Measurements from ENCODE around the gene DOCK4. TPM values are rescaled to one million over a fixed set of nuclear protein-coding genes. Genes with fewer than 3 reads are reported as not detected.

The DOCK4 gene
- total and polyA plus RNA-seq, 4 donors: 7.2 to 48.9 (median 12.8) TPM

GRCh38 chr7:111894518-111894917 is 311.7 kb downstream of the DOCK4 start:
- Histone ChIP-seq H3K4me3 (ENCODE audit: low read depth in 1 of 3, low read length in 3 of 3) (no peak overlapping the region), H3K27ac (ENCODE audit: low read depth in 1 of 2, low read length in 2 of 2) (no peak overlapping the region), H3K36me3 (ENCODE audit: control insufficient read depth in 4 of 4, insufficient read depth in 3 of 4, low read depth in 1 of 4, low read length in 3 of 4) (peaks cover 0 to 18% (median 10%) of the 10 kb centered on the region in 4 donors), H3K4me1 (ENCODE audit: control insufficient read depth in 4 of 4, insufficient read depth in 4 of 4, low read length in 3 of 4) (no peaks in the 10 kb centered on the region), H3K9me3 (ENCODE audit: control insufficient read depth in 4 of 4, low read length in 3 of 4) (no peaks in the 10 kb centered on the region), H3K27me3 (ENCODE audit: control insufficient read depth in 4 of 4, insufficient read depth in 4 of 4, low read length in 3 of 4) (no peaks in the 10 kb centered on the region), H3K9ac (ENCODE audit: low read depth in 1 of 2, low read length in 2 of 2) (no peak overlapping the region)
- no peak for TF ChIP-seq EGR1 (IDR thresholded peaks at IDR 0.05; ENCODE audit: low read depth in 2 of 2)
- no peak for TF ChIP-seq FOXA2 (IDR thresholded peaks at IDR 0.05)
- no peak for TF ChIP-seq NR2F2 (IDR thresholded peaks at IDR 0.05)
- no peak for TF ChIP-seq FOXA1 (IDR thresholded peaks at IDR 0.05)
- TF ChIP-seq SP1 (IDR thresholded peaks at IDR 0.05): no peak
- no peak for TF ChIP-seq HNF4G (IDR thresholded peaks at IDR 0.05)
- TF ChIP-seq, protein P1, sequence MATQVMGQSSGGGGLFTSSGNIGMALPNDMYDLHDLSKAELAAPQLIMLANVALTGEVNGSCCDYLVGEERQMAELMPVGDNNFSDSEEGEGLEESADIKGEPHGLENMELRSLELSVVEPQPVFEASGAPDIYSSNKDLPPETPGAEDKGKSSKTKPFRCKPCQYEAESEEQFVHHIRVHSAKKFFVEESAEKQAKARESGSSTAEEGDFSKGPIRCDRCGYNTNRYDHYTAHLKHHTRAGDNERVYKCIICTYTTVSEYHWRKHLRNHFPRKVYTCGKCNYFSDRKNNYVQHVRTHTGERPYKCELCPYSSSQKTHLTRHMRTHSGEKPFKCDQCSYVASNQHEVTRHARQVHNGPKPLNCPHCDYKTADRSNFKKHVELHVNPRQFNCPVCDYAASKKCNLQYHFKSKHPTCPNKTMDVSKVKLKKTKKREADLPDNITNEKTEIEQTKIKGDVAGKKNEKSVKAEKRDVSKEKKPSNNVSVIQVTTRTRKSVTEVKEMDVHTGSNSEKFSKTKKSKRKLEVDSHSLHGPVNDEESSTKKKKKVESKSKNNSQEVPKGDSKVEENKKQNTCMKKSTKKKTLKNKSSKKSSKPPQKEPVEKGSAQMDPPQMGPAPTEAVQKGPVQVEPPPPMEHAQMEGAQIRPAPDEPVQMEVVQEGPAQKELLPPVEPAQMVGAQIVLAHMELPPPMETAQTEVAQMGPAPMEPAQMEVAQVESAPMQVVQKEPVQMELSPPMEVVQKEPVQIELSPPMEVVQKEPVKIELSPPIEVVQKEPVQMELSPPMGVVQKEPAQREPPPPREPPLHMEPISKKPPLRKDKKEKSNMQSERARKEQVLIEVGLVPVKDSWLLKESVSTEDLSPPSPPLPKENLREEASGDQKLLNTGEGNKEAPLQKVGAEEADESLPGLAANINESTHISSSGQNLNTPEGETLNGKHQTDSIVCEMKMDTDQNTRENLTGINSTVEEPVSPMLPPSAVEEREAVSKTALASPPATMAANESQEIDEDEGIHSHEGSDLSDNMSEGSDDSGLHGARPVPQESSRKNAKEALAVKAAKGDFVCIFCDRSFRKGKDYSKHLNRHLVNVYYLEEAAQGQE (IDR thresholded peaks at IDR 0.05): no peak
- TF ChIP-seq RXRA (IDR thresholded peaks at IDR 0.05): no peak
- TF ChIP-seq RAD21 (IDR thresholded peaks at IDR 0.05): no peak
- no peak for TF ChIP-seq GABPA (IDR thresholded peaks at IDR 0.05 in 1 of 2, conservative IDR thresholded peaks at IDR 0.05 in 1 of 2)
- TF ChIP-seq, protein P2, sequence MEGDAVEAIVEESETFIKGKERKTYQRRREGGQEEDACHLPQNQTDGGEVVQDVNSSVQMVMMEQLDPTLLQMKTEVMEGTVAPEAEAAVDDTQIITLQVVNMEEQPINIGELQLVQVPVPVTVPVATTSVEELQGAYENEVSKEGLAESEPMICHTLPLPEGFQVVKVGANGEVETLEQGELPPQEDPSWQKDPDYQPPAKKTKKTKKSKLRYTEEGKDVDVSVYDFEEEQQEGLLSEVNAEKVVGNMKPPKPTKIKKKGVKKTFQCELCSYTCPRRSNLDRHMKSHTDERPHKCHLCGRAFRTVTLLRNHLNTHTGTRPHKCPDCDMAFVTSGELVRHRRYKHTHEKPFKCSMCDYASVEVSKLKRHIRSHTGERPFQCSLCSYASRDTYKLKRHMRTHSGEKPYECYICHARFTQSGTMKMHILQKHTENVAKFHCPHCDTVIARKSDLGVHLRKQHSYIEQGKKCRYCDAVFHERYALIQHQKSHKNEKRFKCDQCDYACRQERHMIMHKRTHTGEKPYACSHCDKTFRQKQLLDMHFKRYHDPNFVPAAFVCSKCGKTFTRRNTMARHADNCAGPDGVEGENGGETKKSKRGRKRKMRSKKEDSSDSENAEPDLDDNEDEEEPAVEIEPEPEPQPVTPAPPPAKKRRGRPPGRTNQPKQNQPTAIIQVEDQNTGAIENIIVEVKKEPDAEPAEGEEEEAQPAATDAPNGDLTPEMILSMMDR (IDR thresholded peaks at IDR 0.05; ENCODE audit: low read depth, low read length, missing input control): no peak
- TF ChIP-seq, protein P3, sequence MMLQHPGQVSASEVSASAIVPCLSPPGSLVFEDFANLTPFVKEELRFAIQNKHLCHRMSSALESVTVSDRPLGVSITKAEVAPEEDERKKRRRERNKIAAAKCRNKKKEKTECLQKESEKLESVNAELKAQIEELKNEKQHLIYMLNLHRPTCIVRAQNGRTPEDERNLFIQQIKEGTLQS (IDR thresholded peaks at IDR 0.05): no peak
- TF ChIP-seq TAF1 (conservative IDR thresholded peaks at IDR 0.05): no peak
- TF ChIP-seq ZBTB33 (IDR thresholded peaks at IDR 0.05): no peak
- TF ChIP-seq JUND (IDR thresholded peaks at IDR 0.05): no peak
- no peak for TF ChIP-seq MAX (IDR thresholded peaks at IDR 0.05)
- TF ChIP-seq HNF4A (conservative IDR thresholded peaks at IDR 0.05): no peak
- DNase-seq (ENCODE audit: low spot score): no peak
- 98% methylated on average over 1 of the region's 1 CpG for WGBS

Data from liver (tissue), 9 donors.